ENCODE results near the gene ADGRD1. TPM values are rescaled to one million over a fixed set of nuclear protein-coding genes. Genes with fewer than 3 reads are reported as not detected.

Gene ADGRD1
- total RNA-seq, 2 donors from 2014 or later = 21.3 to 37.0 TPM

GRCh38 chr12:131135786-131136538, 182.3 kb downstream of the ADGRD1 start:
- Histone ChIP-seq H3K36me3 (no peaks in the 10 kb centered on the region), H3K4me1 (ENCODE audit: control insufficient read depth in 1 of 2, low read depth in 2 of 2) (peaks cover 6 to 7% of the 10 kb centered on the region in 2 donors), H3K9me3 (no peaks in the 10 kb centered on the region), H3K4me3 (no peak overlapping the region), H3K27ac (no peak overlapping the region), H3K27me3 (replicated peaks; ENCODE audit: insufficient read depth) (no peaks in the 10 kb centered on the region)
- ATAC-seq (ENCODE audit: insufficient number of reproducible peaks, low FRiP score, low read depth) (no peak), DNase-seq (ENCODE audit: low spot score) (no peak)
- TF ChIP-seq, protein P1, sequence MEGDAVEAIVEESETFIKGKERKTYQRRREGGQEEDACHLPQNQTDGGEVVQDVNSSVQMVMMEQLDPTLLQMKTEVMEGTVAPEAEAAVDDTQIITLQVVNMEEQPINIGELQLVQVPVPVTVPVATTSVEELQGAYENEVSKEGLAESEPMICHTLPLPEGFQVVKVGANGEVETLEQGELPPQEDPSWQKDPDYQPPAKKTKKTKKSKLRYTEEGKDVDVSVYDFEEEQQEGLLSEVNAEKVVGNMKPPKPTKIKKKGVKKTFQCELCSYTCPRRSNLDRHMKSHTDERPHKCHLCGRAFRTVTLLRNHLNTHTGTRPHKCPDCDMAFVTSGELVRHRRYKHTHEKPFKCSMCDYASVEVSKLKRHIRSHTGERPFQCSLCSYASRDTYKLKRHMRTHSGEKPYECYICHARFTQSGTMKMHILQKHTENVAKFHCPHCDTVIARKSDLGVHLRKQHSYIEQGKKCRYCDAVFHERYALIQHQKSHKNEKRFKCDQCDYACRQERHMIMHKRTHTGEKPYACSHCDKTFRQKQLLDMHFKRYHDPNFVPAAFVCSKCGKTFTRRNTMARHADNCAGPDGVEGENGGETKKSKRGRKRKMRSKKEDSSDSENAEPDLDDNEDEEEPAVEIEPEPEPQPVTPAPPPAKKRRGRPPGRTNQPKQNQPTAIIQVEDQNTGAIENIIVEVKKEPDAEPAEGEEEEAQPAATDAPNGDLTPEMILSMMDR (IDR thresholded peaks at IDR 0.05) = no peak

DNA sequence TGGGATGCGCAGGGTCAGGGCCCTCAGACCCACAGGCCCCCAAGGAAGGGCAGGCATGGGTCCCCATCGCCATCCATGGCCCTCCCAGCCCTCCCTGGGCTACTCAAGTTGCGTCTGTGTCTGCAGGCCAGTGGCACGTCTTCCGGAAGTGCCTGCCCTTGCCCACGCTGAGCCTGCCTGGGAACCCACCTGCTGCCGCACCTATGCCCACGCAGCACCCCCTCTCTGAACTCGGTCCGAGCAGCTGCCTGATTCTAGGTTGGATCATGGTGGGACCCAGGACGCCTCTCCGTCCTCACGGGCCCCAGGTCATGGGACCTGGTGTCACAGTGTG, 182.8 kb downstream of the ADGRD1 start:
- Histone ChIP-seq H3K9me3 (no peaks in the 10 kb centered on the region), H3K27ac (no peak overlapping the region), H3K4me1 (ENCODE audit: control insufficient read depth in 1 of 2, low read depth in 2 of 2) (peaks cover 6 to 7% of the 10 kb centered on the region in 2 donors), H3K27me3 (replicated peaks; ENCODE audit: insufficient read depth) (no peaks in the 10 kb centered on the region), H3K4me3 (no peak overlapping the region), H3K36me3 (no peaks in the 10 kb centered on the region)
- TF ChIP-seq, protein P1 (IDR thresholded peaks at IDR 0.05) = no peak
- ATAC-seq (ENCODE audit: insufficient number of reproducible peaks, low FRiP score, low read depth) (no peak), DNase-seq (ENCODE audit: low spot score) (no peak)

GRCh38 chr12:131137009-131137835, 183.5 kb downstream of the ADGRD1 start:
- DNase-seq (ENCODE audit: low spot score) = no peak
- H3K4me3 ChIP-seq = no peak overlapping the region
- ATAC-seq (ENCODE audit: insufficient number of reproducible peaks, low FRiP score, low read depth) = no peak
- H3K4me1 ChIP-seq (ENCODE audit: control insufficient read depth in 1 of 2, low read depth in 2 of 2) = peaks cover under 1% of the 10 kb centered on the region in 2 donors
- TF ChIP-seq, protein P1 (IDR thresholded peaks at IDR 0.05) = no peak
- H3K9me3 ChIP-seq = no peaks in the 10 kb centered on the region
- H3K36me3 ChIP-seq = no peaks in the 10 kb centered on the region
- no peaks in the 10 kb centered on the region for H3K27me3 ChIP-seq (replicated peaks; ENCODE audit: insufficient read depth)
- no peak overlapping the region for H3K27ac ChIP-seq

GRCh38 chr12:131137836-131138637, 184.3 kb downstream of the ADGRD1 start:
- H3K4me3 ChIP-seq = no peak overlapping the region
- ATAC-seq (ENCODE audit: insufficient number of reproducible peaks, low FRiP score, low read depth) (no peak), DNase-seq (ENCODE audit: low spot score) (no peak)
- H3K4me1 ChIP-seq (ENCODE audit: control insufficient read depth in 1 of 2, low read depth in 2 of 2) = no peaks in the 10 kb centered on the region
- no peaks in the 10 kb centered on the region for H3K36me3 ChIP-seq
- TF ChIP-seq, protein P1 (IDR thresholded peaks at IDR 0.05) = no peak
- no peak overlapping the region for H3K27ac ChIP-seq
- no peaks in the 10 kb centered on the region for H3K9me3 ChIP-seq
- H3K27me3 ChIP-seq (replicated peaks; ENCODE audit: insufficient read depth) = no peaks in the 10 kb centered on the region
